ENCODE results near the gene DNPH1.

DNA sequence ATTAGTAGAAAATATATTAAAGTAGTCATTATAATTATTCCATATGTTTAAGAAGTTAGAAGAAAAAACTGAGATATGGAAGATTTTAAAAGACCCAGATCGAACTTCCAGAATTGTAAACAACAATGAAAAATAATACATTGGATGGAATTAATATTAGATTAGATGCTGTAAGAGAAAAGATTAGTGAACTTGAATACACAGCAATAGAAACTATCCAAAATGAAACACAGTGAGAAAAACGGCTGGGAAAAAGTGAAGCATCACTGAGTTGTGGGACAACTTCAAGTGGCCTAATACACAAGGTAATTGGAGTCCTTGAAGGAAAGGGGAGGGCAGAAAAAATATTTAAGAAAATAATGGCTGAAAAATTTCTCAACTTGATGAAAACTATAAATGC, 9.8 kb upstream of the DNPH1 start:
- TF ChIP-seq CTCF (IDR thresholded peaks at IDR 0.05), result no peak
- TF ChIP-seq POLR2A (IDR thresholded peaks at IDR 0.05), result no peak
